HG02970 (cell line): Measurements from ENCODE around the gene PSMD1.
A peak's percentile ranks its signal among the peaks of the same experiment; 100 is the strongest.

Experiments
- ATAC-seq: cut with Tn5 transposase; IDR thresholded peaks from one replicate; pipeline ENCODE4 v1.9.1; 2021; ENCODE audit warnings: mild to moderate bottlenecking, moderate library complexity, moderate number of reproducible peaks; ENCODE audit not compliant: unreplicated experiment, low FRiP score

PSMD1 gene

DNA sequence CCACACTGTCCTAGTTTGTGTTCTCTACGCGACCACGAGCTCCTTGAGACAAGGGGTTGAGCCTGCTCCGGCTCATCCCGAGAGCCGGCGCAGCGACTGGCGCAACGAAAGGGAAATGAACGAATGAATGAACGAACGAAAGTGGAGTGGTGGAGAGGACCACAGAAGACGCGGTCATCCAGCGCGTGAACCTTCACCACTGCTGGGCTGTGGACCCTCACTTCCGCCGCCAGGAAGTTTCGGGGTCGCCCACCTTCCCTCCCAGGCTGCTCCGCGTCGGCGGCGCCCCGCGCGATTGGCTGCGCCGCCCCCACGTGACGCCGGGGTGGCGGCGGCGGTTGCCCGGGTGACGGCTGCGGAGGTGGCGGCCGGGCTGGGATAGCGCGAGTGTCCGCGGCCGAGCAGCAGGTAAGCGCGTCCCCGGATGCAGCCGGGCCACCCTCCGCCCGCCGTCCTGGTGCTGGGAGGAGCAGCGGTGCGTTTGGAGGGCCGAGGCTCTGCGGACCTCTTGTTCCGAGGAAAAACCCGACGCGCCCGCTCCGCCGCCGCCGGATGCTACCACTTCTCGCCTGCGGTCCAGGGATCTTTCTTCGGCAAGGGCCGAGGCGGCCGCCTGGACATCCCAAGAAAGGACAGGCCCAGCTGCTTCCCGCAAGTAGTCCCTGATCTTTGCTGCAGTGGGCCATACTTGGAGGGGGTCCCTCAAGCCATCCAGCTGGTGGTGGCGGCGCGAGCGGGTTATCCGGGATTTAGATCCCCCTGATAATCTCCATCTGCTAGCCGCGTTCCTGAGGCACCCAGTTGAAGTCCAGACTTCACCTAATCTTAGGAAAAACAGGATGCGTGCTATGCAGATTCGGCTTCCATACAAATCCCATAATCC lies 141.9 kb downstream of the PSMD1 start, which contains the start of gene ARMC9:
Gene ARMC9 (plus strand): TSS at position 341 of the 883 bp plus-strand sequence. CDS start 7,608 bp downstream, outside the sequence.
- peak; percentile 87 for ATAC-seq

GRCh38 chr2:231199219-231199618 lies 142.6 kb downstream of the PSMD1 start:
- ATAC-seq = no peak

DNA sequence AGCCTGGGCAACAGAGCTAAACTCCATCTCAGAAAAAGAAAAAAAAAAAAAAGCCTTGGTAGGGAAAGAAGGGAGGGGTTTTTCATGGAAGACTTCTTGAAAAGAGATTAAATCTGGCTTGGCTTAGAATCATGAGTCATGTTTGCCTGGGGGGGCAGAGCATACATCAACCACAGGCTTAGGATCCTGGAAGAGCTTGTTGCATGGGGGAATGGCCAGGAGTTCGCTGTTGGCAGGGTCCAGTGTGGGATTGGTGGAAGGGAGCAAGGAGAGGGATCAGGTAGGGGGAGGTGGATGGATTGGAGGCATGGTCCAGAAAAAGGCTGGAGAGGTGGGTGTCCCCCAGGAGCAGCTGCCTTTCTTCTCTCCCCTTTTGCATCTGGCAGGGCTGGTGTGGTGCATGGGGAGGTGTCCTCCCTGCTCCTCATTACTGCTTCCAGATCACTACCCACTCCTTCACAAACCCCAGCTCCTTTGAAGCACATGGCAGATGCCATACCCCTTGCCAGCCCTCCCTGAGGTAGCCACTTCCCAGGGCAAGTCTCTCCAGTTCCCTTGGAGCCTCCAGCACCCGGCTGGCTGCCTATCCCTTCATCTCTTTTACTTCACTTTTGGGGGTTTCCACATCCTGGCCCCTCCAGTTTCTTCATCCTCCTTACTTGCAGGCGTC lies 144.3 kb downstream of the PSMD1 start:
- ATAC-seq = no peak

GRCh38 chr2:231201475-231201814 lies 144.8 kb downstream of the PSMD1 start:
- no peak for ATAC-seq

GRCh38 chr2:231203087-231203486 lies 146.4 kb downstream of the PSMD1 start:
- no peak for ATAC-seq

DNA sequence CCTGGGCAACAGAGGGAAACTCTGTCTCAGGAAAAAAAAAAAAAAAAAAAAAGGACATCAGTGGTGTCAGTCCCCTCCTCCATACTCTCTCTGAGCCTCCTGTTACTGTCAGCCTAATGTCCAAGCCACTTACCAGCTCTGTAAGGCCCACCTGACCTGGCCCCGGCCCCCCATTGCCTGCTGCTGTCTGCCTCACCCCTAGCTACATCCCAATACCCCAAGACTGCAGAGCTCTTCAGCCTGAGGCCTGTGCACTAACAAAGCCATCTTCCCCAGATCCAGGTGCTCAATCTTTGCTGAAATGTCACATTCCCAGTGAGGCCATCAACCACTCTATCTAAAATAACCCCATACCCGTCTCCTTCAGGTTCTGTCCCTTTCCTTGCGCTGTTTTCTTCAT lies 147.5 kb downstream of the PSMD1 start:
- ATAC-seq = no peak

GRCh38 chr2:231204581-231204980 lies 147.9 kb downstream of the PSMD1 start:
- ATAC-seq = no peak

- ATAC-seq = no peak
Observed at GRCh38 chr2:231207734-231208133, 151.1 kb downstream of the PSMD1 start.

DNA sequence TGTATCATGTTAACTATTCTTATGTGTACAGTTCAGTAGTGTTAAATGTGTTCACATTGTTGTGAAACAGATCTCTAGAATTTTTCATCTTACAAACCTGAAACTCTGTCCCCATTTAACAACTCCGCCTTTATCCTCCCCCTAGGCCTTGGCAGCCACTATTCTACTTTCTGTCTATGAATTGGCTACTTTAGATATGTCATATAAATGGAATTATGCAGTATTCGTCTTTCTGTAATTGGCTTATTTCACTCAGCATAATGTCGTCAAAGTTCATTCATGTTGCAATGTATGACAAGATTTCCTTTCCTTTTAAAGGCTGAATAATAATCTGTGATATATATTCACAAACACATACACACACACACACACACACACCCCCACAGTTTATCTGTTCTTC lies 154.1 kb downstream of the PSMD1 start:
- no peak for ATAC-seq

DNA sequence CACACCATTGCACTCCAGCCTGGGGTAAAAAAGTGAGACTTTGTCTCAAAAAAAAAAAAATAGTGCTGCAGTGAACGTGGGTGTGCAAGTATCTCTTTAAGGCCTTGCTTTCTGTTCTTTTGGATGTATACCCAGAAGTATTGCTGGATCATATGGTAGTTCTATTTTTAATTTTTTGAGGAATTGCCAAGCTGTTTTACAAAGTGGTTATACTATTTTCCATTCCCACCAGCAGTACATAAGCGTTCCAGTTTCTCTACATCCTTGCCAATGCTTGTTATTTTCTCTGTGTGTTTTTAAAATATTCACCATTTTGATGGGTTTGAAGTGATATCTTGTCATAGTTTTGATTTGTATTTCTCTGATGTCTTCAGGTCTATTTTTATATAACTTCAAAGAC lies 154.8 kb downstream of the PSMD1 start:
- ATAC-seq = no peak

DNA sequence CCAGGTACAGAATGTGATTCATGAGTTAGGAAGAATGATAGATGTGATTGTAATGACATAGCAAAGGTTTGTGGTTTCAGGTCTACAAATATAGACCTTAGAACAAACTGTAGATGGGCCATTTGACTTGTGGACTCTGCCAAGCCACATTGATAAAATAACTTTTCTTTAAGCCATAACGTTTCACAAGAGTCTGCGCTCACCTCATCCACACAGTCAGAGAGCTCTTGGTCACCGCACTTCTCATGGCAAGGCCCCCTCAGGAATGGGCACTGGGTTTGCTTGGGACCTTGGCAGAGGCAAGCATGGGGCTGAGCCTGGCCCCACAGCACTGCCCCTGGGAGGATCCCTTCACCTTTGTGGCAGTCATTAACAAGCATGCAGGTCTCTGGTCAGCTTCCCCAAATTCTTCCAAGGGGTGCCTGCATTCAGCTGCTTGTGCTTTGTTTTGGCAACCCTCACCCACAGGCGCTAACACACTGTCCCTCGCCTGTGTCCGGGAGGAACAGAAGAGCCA lies 155.7 kb downstream of the PSMD1 start:
- ATAC-seq = no peak

- no peak for ATAC-seq
Observed at GRCh38 chr2:231213931-231214642, 157.4 kb downstream of the PSMD1 start.

GRCh38 chr2:231218366-231218765 lies 161.7 kb downstream of the PSMD1 start:
- no peak for ATAC-seq

GRCh38 chr2:231219289-231219688 lies 162.6 kb downstream of the PSMD1 start:
- no peak for ATAC-seq

GRCh38 chr2:231221761-231222160 lies 165.1 kb downstream of the PSMD1 start:
- no peak for ATAC-seq
